Fibroblast of the aortic adventitia (primary cell): ENCODE measurements around the gene MUS81. TPM values are rescaled to one million over a fixed set of nuclear protein-coding genes. Genes with fewer than 3 reads are reported as not detected.
"Not testable (repeated sequence)": the region's sequence is repeated elsewhere in the genome, so short reads cannot be mapped to it uniquely, and the experiment has no call there.

Experiments
- DNase-seq: peaks from one replicate; pipeline ENCODE4 v3.0.0-alpha.2; 2010; ENCODE audit warnings: low read depth
- H3K4me3 ChIP-seq: 2 replicates; pipeline ENCODE4 v1.5.1; 2011; ENCODE audit warnings: low read depth, mild to moderate bottlenecking, control low read depth, low read length, moderate library complexity
- CTCF ChIP-seq: IDR thresholded peaks from 2 replicates; pipeline ENCODE4 v1.5.1; 2011; ENCODE audit warnings: mild to moderate bottlenecking, low read length, control low read depth, inconsistent platforms; ENCODE audit not compliant: insufficient read depth
- total RNA-seq: library from RNA; depleted of rRNA; stranded (reverse); fragments of >200 nt; gene quantifications from 2 replicates; pipeline ENCODE4 v1.2.3, GENCODE V29; 2012; ENCODE audit warnings: low replicate concordance

Gene MUS81
- total RNA-seq, 1 donor, result 31.8 TPM

DNA sequence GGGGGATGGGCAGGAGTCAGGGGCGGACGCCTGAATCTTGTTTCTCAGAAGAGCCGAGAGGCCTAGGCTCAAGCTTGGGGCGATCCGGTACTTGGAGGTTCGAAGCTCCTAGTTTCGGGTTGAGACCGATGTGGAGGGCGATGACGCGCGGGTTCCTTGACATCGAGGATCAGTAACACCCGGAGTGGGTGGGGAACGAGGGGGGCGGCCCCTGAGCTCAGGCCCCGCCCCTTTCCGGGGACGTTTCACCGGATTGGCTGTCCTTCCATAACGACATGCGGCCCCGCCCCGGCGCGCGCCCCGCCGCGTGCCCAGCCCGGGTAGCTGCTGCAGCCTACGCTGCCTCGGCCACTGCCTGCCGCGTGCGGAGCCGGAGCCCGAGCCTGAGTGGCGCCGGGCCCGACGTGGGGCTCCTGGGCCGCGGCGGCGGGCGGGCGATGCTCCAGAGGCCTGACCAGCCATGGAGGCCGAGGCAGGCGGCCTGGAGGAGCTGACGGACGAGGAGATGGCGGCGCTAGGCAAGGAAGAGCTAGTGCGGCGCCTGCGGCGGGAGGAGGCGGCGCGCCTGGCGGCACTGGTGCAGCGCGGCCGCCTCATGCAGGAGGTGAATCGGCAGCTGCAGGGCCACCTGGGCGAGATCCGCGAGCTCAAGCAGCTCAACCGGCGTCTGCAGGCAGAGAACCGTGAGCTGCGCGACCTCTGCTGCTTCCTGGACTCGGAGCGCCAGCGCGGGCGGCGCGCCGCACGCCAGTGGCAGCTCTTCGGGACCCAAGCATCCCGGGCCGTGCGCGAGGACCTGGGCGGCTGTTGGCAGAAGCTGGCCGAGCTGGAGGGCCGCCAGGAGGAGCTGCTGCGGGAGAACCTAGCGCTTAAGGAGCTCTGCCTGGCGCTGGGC is 30.3 kb downstream of the MUS81 start, which contains the start of gene CCDC85B:
CCDC85B (plus strand) TSS at position 350 of the 895 bp plus-strand sequence; CDS start at position 461, 111 bp downstream.
- DNase-seq, result peak; percentile 95

GRCh38 chr11:65891219-65892136 is 31.2 kb downstream of the MUS81 start:
- TF ChIP-seq CTCF, result peak; percentile 33
- peak overlapping the region; percentile 81 for H3K4me3 ChIP-seq
- no peak for DNase-seq

More for the DNA sequence above, 30.3 kb downstream of the MUS81 start, which contains the start of gene CCDC85B:
- H3K4me3 ChIP-seq, result peak within 1 kb of the TSS; percentile 81
- no peak for TF ChIP-seq CTCF

DNA sequence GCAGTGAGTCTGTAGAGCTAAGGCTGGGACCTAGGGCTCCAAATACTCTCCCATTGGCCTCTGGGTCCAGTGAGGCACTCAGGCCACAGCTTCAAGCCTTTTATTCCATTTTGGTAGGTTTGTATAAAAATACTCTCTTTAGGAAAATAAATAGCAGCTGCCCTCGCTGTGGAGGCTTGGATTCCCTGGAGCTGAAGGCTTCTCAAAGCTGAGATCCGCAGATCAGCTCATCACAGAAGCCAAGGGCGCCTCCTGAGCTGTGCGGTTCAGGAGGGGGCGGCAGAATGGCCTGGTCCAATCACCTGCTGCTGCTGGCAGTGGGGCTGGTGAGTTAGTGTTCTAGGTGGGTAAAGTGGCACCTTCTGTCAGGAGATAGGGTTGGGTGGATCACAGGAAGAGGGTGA is 31.9 kb downstream of the MUS81 start:
- peak overlapping the region; percentile 81 for H3K4me3 ChIP-seq
- DNase-seq, result not testable (repeated sequence)

GRCh38 chr11:65892661-65893317 is 32.6 kb downstream of the MUS81 start:
- H3K4me3 ChIP-seq, result peak overlapping the region; percentile 81
- TF ChIP-seq CTCF, result no peak
- DNase-seq, result no peak

DNA sequence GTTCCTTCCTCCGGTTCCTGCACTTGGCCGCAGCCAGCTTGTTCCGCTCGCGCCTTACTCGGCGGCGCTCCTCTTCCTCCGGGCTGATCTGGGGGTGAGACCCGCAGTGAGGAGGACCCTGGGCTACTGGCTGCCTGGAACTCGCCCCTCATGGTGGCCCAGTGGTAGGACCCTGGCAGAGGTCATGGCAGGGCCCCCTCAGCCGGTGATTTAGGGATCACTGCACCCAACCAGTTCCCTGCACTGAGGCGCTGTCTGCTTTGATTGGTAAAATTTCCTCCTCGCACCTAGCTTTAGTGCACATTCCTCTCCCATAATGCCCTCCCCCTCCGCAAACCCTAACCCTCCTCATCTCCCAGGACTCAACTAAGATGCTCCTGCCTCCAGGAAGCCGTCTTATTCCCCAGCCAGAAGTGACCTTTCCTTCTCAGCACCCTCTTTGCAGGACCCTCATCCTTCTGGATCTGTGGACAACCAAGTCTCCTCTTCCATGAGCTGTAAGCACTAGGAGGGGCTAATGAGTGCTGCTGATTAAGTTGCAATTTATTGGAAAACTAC is 33.9 kb downstream of the MUS81 start:
- DNase-seq, result no peak
- H3K4me3 ChIP-seq, result no peak overlapping the region

GRCh38 chr11:65895482-65895981 is 35.3 kb downstream of the MUS81 start:
- H3K4me3 ChIP-seq, result no peak overlapping the region
- DNase-seq, result no peak
- no peak for TF ChIP-seq CTCF

More for the DNA sequence above, 33.9 kb downstream of the MUS81 start:
- TF ChIP-seq CTCF, result no peak
